Measurements from ENCODE around the gene HTT.

HTT gene

DNA sequence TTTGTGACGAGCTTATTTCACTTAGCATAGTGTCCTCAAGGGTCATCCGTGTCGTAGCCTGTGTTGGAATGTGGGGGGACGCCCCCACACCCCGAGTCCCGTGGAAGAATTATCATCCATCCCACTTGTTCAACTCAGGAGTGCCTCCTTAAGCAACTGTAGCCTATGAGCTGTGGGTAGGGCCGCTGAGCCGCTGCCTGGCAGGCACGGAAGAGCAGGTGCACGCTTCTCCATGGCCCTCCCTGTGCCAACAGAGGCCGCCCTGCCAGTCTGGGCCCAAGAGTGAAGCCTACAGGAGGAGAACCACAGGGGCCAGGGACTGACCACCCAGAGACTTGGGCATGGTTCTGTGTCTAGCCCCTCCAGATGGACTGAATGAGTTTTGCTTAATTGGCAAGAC, 216.0 kb downstream of the HTT start:
- no peak for DNase-seq (ENCODE audit: low spot score)

DNA sequence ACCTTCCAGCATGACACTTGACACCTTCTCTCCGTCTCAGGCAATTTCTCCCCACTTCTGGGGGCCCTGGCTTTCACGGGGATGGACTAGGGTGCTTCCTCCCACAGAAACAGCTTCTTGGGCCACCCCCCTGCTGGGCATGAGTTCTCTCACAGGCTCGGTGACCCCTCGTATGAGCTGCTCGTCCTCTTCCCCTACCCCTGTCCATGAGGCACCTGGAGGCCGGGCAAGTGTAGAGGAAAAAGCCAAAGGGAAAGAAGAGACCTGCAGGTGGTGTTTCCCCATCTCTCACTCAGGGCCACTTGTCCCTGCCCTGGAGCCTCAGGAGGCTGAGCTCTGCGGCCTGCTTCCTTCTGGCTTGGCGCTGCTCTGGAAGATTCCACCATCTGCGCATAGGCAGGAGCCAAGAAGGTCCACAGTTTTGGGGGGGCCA, 216.4 kb downstream of the HTT start:
- no peak for DNase-seq (ENCODE audit: low spot score)

GRCh38 chr4:3291411-3291968, 217.0 kb downstream of the HTT start:
- DNase-seq (ENCODE audit: low spot score) = peak; percentile 61

- DNase-seq (ENCODE audit: low spot score) = peak; percentile 50
Observed at GRCh38 chr4:3291969-3292570, 217.6 kb downstream of the HTT start.

GRCh38 chr4:3292571-3293400, 218.3 kb downstream of the HTT start, which contains the start of gene RGS12:
Gene RGS12 (plus strand): TSS chr4:3293021. CDS start chr4:3316171, 23,150 bp downstream.
- peak; percentile 92 for DNase-seq (ENCODE audit: low spot score)
